Immature natural killer cell (primary cell): ENCODE measurements around the gene SPSB2. TPM values are rescaled to one million over a fixed set of nuclear protein-coding genes. Genes with fewer than 3 reads are reported as not detected.
"Not testable (repeated sequence)": the region's sequence is repeated elsewhere in the genome, so short reads cannot be mapped to it uniquely, and the experiment has no call there.

ENCODE experiments used
- DNase-seq, 3 donors: peaks; one replicate each; pipeline ENCODE4 v3.0.0; 2022; ENCODE audit warnings: mixed read lengths in 1 of 3
- H3K27ac Mint-ChIP-seq, 6 donors: one replicate each; pipeline ENCODE4 v1.8.0; 2020; ENCODE audit warnings: mixed read lengths in 6 of 6, mild to moderate bottlenecking in 5 of 6, inconsistent platforms in 4 of 6, moderate library complexity in 3 of 6
- H3K27me3 Mint-ChIP-seq, 3 donors: one replicate each; pipeline ENCODE4 v1.8.0; 2020 to 2021; ENCODE audit warnings: low read depth in 3 of 3, mild to moderate bottlenecking in 3 of 3, mixed read lengths in 3 of 3, moderate library complexity in 3 of 3, inconsistent platforms in 1 of 3
- H3K36me3 Mint-ChIP-seq, 3 donors: one replicate each; pipeline ENCODE4 v1.8.0; 2020; ENCODE audit warnings: mixed read lengths in 3 of 3, inconsistent platforms in 2 of 3, mild to moderate bottlenecking in 2 of 3
- H3K4me1 Mint-ChIP-seq, 2 donors: one replicate each; pipeline ENCODE4 v1.8.0; 2020; ENCODE audit warnings: inconsistent platforms in 2 of 2, mild to moderate bottlenecking in 2 of 2, mixed read lengths in 2 of 2, moderate library complexity in 1 of 2
- H3K4me3 Mint-ChIP-seq, 5 donors: one replicate each; pipeline ENCODE4 v1.8.0; 2020; ENCODE audit warnings: mild to moderate bottlenecking in 5 of 5, mixed read lengths in 5 of 5, inconsistent platforms in 3 of 5, moderate library complexity in 3 of 5
- H3K9me3 Mint-ChIP-seq, 6 donors: one replicate each; pipeline ENCODE4 v1.8.0; 2020; ENCODE audit warnings: mild to moderate bottlenecking in 6 of 6, mixed read lengths in 6 of 6, inconsistent platforms in 4 of 6, moderate library complexity in 3 of 6
- polyA plus RNA-seq, 3 donors: library from polyadenylated mRNA; unstranded; fragments of 300-500 nt; fragmentation: Illumina TruSeq; gene quantifications; one replicate each; pipeline ENCODE4 v1.2.3, GENCODE V29; 2021

The SPSB2 gene
- polyA plus RNA-seq, 3 donors from 2014 or later = 11.2 to 17.0 (median 11.4) TPM

- Mint-ChIP-seq H3K4me3 (peak overlapping the region; percentile 88 to 92 (median 91)), H3K9me3 (no peaks in the 10 kb centered on the region), H3K27ac (peak overlapping the region; percentile 31 to 91 (median 87)), H3K27me3 (peaks cover 2 to 7% (median 6%) of the 10 kb centered on the region in 3 donors), H3K4me1 (peaks cover 57 to 59% of the 10 kb centered on the region in 2 donors), H3K36me3 (peaks cover 0 to 13% (median 8%) of the 10 kb centered on the region in 3 donors)
- DNase-seq = no peak
These were observed 1.8 kb downstream of the SPSB2 start for GRCh38 chr12:6871052-6871957.

- peak overlapping the region in 4 of 6 donors; percentile 33 to 49 (median 41) for H3K27ac Mint-ChIP-seq
- peaks cover 0 to 13% (median 4%) of the 10 kb centered on the region in 3 donors for H3K36me3 Mint-ChIP-seq
- not testable (repeated sequence) for H3K9me3 Mint-ChIP-seq, DNase-seq, H3K27me3 Mint-ChIP-seq
- peaks cover 57 to 59% of the 10 kb centered on the region in 2 donors for H3K4me1 Mint-ChIP-seq
- peak overlapping the region in 4 of 5 donors; percentile 14 to 64 (median 58) for H3K4me3 Mint-ChIP-seq
These were observed 2.8 kb downstream of the SPSB2 start for GRCh38 chr12:6870304-6870703.

GRCh38 chr12:6869049-6870021, 3.8 kb downstream of the SPSB2 start:
- H3K4me3 Mint-ChIP-seq = peak overlapping the region; percentile 85 to 92 (median 86)
- DNase-seq = peak; percentile 76 to 81 (median 76)
- H3K27me3 Mint-ChIP-seq = peaks cover 2 to 6% (median 5%) of the 10 kb centered on the region in 3 donors
- peaks cover 56 to 59% of the 10 kb centered on the region in 2 donors for H3K4me1 Mint-ChIP-seq
- H3K27ac Mint-ChIP-seq = peak overlapping the region; percentile 58 to 87 (median 76)
- H3K9me3 Mint-ChIP-seq = no peaks in the 10 kb centered on the region
- H3K36me3 Mint-ChIP-seq = peaks cover 4 to 20% (median 11%) of the 10 kb centered on the region in 3 donors

DNA sequence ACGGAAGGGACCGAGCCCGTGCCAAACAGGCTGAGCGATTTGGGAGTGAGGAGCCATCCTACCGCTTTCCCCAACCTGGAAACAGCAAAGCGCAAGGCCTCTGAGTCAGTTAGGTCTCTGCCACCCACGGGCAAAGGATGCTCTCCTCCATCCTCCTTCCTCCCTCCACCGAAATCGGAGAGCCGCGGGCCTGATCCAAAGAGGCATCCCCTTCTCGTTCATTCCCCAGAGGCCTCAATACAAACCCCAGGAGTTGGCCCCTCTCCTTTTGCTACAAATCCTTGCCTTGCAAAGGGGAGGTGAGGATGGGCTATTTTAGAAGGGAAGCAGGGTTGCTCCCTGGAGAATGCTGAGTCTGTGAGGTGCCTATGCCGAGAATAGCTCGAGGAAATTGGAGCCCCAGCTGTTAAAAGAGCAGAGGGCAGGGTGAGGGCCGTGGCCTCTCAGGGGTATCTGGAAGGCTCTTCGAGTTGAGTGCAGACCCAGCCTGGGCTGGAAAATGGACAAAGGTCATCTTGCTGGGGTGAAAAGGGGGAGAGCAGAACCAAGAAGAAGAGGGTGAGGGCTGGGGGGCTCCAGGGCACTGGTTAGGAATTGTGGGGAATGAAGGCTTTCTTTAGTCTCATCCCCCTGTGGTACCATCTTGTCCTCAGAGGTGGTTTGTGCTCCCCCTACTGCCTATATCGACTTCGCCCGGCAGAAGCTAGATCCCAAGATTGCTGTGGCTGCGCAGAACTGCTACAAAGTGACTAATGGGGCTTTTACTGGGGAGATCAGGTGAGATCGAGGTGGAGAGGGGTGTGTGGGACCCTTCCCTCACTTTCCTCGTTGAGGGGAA, 4.7 kb downstream of the SPSB2 start:
- Mint-ChIP-seq H3K4me1 (peaks cover 51 to 52% of the 10 kb centered on the region in 2 donors), H3K27ac (peak overlapping the region; percentile 58 to 83 (median 80)), H3K4me3 (peak overlapping the region; percentile 85 to 92 (median 86)), H3K9me3 (no peaks in the 10 kb centered on the region), H3K36me3 (peaks cover 6 to 21% (median 13%) of the 10 kb centered on the region in 3 donors), H3K27me3 (peaks cover 2 to 6% (median 5%) of the 10 kb centered on the region in 3 donors)
- no peak for DNase-seq

DNA sequence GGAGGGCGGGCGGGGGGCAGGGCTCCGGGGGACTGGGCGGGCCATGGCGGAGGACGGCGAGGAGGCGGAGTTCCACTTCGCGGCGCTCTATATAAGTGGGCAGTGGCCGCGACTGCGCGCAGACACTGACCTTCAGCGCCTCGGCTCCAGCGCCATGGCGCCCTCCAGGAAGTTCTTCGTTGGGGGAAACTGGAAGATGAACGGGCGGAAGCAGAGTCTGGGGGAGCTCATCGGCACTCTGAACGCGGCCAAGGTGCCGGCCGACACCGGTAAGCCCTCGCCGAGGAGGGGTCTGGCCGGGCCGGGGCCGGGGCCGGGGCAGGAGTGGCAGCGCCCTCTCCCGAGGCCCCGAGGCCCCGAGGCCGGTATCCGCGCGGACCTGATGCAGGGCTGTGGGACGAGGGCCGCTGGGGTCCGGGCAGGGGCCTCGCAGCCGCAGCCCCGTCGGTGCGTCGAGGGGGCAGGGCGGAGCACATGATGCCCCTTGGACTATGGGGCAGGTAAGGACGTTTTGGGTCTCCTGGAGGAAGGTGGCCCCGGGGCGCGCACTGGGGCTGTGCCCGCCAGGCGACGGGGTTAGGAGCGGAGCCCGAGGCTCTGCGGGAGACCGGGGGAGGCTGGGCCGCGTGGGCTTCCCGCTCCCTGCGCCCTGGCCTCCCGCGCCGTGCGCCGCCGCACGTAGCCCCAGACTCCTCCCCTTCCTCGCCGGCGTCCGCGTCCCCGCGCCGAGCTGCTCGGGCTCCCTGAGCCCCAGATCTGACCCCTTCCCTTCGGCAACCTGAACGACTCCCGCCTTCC, 5.5 kb downstream of the SPSB2 start, which contains the start of gene TPI1:
Gene TPI1, plus strand, starts transcription at position 119 of the 798 bp plus-strand sequence. Its CDS starts 36 bp downstream, at position 155.
- H3K27ac Mint-ChIP-seq = peak within 1 kb of the TSS; percentile 66 to 95 (median 87)
- H3K27me3 Mint-ChIP-seq = peaks cover 2 to 5% (median 3%) of the 10 kb centered on the region in 3 donors
- H3K4me1 Mint-ChIP-seq = peaks cover 51 to 52% of the 10 kb centered on the region in 2 donors
- peaks cover 8 to 26% (median 16%) of the 10 kb centered on the region in 3 donors for H3K36me3 Mint-ChIP-seq
- H3K9me3 Mint-ChIP-seq = no peaks in the 10 kb centered on the region
- DNase-seq = peak; percentile 76 to 79 (median 78)
- H3K4me3 Mint-ChIP-seq = peak within 1 kb of the TSS; percentile 91 to 95 (median 92)

DNA sequence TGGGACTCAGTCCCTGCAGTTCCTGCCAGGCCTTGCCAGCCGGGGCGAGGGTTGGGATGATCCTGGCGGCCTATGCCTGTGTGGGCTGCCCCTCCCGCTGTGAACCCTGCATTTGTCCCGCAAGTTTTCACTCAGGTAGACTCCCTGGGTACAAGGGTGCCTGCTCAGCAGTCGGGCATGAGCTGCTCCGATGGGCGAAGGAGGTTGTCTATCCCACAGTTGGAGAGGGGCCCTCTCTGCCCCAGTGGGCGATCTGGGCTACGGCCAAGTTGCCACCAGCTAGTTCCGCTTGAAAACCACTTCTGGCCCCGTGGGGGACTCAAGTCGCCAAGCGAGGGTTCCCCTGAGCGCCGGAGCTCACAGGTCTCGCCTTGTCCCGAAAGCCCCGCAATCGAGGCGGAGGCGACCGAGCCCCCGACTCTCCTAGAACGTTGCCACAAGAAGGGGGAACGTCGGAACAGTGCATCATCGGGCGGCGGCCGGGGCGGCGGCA, 6.1 kb downstream of the SPSB2 start:
- H3K36me3 Mint-ChIP-seq = peaks cover 12 to 31% (median 21%) of the 10 kb centered on the region in 3 donors
- H3K4me3 Mint-ChIP-seq = peak overlapping the region; percentile 91 to 95 (median 92)
- H3K4me1 Mint-ChIP-seq = peaks cover 45 to 46% of the 10 kb centered on the region in 2 donors
- no peaks in the 10 kb centered on the region for H3K9me3 Mint-ChIP-seq
- H3K27me3 Mint-ChIP-seq = peaks cover 3 to 4% (median 4%) of the 10 kb centered on the region in 3 donors
- no peak for DNase-seq
- H3K27ac Mint-ChIP-seq = peak overlapping the region; percentile 66 to 95 (median 87)

- no peaks in the 10 kb centered on the region for H3K9me3 Mint-ChIP-seq
- H3K4me3 Mint-ChIP-seq = peak overlapping the region; percentile 91 to 95 (median 92)
- H3K27ac Mint-ChIP-seq = peak overlapping the region in 3 of 6 donors; percentile 9 to 87 (median 49)
- H3K27me3 Mint-ChIP-seq = peaks cover 3 to 4% (median 4%) of the 10 kb centered on the region in 3 donors
- peaks cover 38 to 41% of the 10 kb centered on the region in 2 donors for H3K4me1 Mint-ChIP-seq
- no peak for DNase-seq
- H3K36me3 Mint-ChIP-seq = peaks cover 12 to 34% (median 23%) of the 10 kb centered on the region in 3 donors
These were observed 6.8 kb downstream of the SPSB2 start for GRCh38 chr12:6866163-6866919.

- H3K9me3 Mint-ChIP-seq, DNase-seq, H3K27me3 Mint-ChIP-seq: not testable (repeated sequence)
- peak overlapping the region in 4 of 5 donors; percentile 31 to 62 (median 37) for H3K4me3 Mint-ChIP-seq
- H3K36me3 Mint-ChIP-seq = peaks cover 22 to 38% (median 29%) of the 10 kb centered on the region in 3 donors
- H3K27ac Mint-ChIP-seq = peak overlapping the region in 3 of 6 donors; percentile 15 to 57 (median 38)
- H3K4me1 Mint-ChIP-seq = peaks cover 28 to 31% of the 10 kb centered on the region in 2 donors
These were observed 7.8 kb downstream of the SPSB2 start for GRCh38 chr12:6865307-6865706.

DNA sequence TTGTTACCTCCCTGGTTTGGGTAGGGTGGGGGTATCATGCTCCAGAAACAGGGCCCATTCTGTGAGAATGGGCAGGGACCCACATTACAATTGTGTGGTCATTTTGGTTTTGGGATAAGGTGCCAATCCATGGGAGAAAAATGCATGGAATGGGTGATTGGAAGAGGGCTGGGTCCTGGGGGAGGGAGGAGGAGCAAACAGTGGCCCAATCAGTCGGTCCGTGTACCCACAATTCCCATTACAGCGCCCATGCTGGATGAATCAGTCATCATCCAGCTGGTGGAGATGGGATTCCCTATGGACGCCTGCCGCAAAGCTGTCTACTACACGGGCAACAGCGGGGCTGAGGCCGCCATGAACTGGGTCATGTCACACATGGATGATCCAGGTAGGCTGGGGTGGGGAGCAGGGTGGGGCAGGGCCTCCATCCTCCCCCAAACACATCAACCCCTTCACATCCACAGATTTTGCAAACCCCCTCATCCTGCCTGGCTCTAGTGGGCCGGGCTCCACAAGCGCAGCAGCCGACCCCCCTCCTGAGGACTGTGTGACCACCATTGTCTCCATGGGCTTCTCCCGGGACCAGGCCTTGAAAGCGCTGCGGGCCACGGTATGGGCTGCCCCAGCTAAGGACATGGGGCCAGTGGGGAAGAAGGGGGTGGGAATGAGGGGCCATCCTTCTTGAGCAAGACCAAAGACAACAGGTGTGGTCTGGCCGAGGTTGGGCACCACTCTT, 9.3 kb downstream of the SPSB2 start:
- peaks cover 2 to 4% (median 4%) of the 10 kb centered on the region in 3 donors for H3K27me3 Mint-ChIP-seq
- H3K4me1 Mint-ChIP-seq = peaks cover 15 to 18% of the 10 kb centered on the region in 2 donors
- DNase-seq = no peak
- H3K4me3 Mint-ChIP-seq = no peak overlapping the region
- H3K36me3 Mint-ChIP-seq = peaks cover 23 to 36% (median 29%) of the 10 kb centered on the region in 3 donors
- H3K9me3 Mint-ChIP-seq = no peaks in the 10 kb centered on the region
- no peak overlapping the region for H3K27ac Mint-ChIP-seq

DNA sequence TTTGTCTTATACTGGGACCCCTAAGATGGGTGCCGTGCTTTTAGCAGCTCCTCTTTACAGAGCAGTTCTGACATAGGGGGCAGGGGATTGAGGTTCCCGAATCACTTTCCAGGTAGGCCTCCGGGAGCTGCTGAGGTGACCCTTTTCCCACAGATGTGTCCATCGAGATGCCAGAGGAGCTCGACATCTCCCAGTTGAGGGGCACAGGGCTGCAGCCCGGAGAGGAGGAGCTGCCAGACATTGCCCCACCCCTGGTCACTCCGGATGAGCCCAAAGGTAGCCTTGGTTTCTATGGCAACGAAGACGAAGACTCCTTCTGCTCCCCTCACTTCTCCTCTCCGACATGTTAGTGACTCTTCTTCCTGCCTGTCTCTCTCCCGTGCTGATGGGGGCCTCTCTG, 10.1 kb downstream of the SPSB2 start:
- H3K9me3 Mint-ChIP-seq = no peaks in the 10 kb centered on the region
- DNase-seq = no peak
- H3K36me3 Mint-ChIP-seq = peaks cover 23 to 38% (median 32%) of the 10 kb centered on the region in 3 donors
- no peak overlapping the region for H3K27ac Mint-ChIP-seq
- H3K4me3 Mint-ChIP-seq = no peak overlapping the region
- H3K27me3 Mint-ChIP-seq = peaks cover 2 to 4% (median 4%) of the 10 kb centered on the region in 3 donors
- peaks cover 8 to 11% of the 10 kb centered on the region in 2 donors for H3K4me1 Mint-ChIP-seq
